Breast epithelium (tissue), 4 donors: ENCODE results near the gene MANSC1. TPM values are rescaled to one million over a fixed set of nuclear protein-coding genes. Genes with fewer than 3 reads are reported as not detected.

ENCODE experiments used
- DNase-seq, 2 donors: peaks; one replicate each; pipeline ENCODE4 v3.0.0-alpha.2; 2019; ENCODE audit warnings: low spot score in 2 of 2
- H3K27ac ChIP-seq, 2 donors: fragments of 200-600 bp; sonication (generic) in 1 of 2; one replicate each; pipeline ENCODE4 v1.5.1; 2016 to 2019; ENCODE audit warnings: mild to moderate bottlenecking in 1 of 2
- H3K27me3 ChIP-seq, 2 donors: fragments of 200-600 bp; sonication (generic) in 1 of 2; one replicate each; pipeline versions ENCODE4 v1.5.1 to v1.6.0; 2017 to 2019; ENCODE audit warnings: control low read depth in 1 of 2, mild to moderate bottlenecking in 1 of 2
- H3K36me3 ChIP-seq: fragments of 200-600 bp; one replicate; pipeline ENCODE4 v1.5.1; 2019
- H3K4me1 ChIP-seq, 2 donors: fragments of 200-600 bp; sonication (generic); one replicate each; pipeline ENCODE4 v1.5.1; 2016 to 2019; ENCODE audit warnings: control low read depth in 1 of 2
- H3K4me3 ChIP-seq, 3 donors: fragments of 200-600 bp; sonication (generic); 1 replicate in 2 of 3; 2 replicates in 1 of 3; pipeline ENCODE4 v1.5.1; 2016 to 2019; ENCODE audit warnings: mild to moderate bottlenecking in 3 of 3, moderate library complexity in 2 of 3
- H3K9me3 ChIP-seq, 2 donors: fragments of 200-600 bp; sonication (generic) in 1 of 2; one replicate each; pipeline ENCODE4 v1.5.1; 2016 to 2019; ENCODE audit warnings: control low read depth in 1 of 2
- POLR2A ChIP-seq: fragments of 450-650 bp; IDR thresholded peaks from one replicate; pipeline ENCODE4 v1.6.1; 2016; ENCODE audit warnings: antibody characterized with exemption, mild to moderate bottlenecking, moderate library complexity
- POLR2AphosphoS5 ChIP-seq, 3 donors: sonication (generic); formaldehyde crosslinking; IDR thresholded peaks; one replicate each; pipeline ENCODE4 v1.6.1; 2017; ENCODE audit warnings: antibody characterized with exemption in 3 of 3
- intact Hi-C: fragments of 100-400 bp; cut with DNase I; formaldehyde crosslinking; loops from one replicate; pipeline ENCODE4 v1.15.1; 2023; ENCODE audit warnings: low total_unique reads
- total RNA-seq, 3 donors: library from RNA; depleted of rRNA; stranded (reverse); fragments of >200 nt; gene quantifications; one replicate each; pipeline ENCODE4 v1.1.0, GENCODE V29; 2016
- TF ChIP-seq, protein P1 (sequence below), 3 donors: fragments of 450-650 bp; IDR thresholded peaks; one replicate each; pipeline ENCODE4 v1.5.1; 2016 to 2017; ENCODE audit warnings: antibody characterized with exemption in 3 of 3, mild to moderate bottlenecking in 3 of 3, moderate library complexity in 3 of 3

The MANSC1 gene
- total RNA-seq, 3 donors from 2014 or later = 16.3 to 24.9 (median 18.7) TPM

DNA sequence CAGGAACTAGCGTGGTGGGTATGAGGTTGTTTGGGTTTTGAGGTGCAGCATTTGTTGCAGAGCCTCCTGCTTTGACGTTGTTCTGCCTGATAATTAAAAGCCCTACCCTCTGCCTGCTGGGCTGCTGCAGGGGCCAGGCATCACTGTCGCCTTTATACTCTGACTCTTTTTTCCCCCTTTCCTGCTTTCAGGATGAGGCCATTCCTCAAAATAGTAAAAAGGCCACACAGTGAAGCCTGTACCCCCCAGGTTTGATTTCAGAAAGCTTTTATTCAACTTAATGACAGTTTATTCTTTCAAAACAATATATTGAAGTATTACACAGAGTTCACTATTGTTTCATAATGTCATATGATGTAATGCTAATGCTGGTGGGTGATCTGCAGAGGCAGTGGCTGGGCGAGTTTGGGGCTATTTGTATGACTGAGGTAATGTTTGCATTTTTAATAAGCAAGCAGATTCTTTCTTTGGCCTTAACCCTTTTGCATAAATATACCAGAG is 15.9 kb upstream of the MANSC1 start:
- Histone ChIP-seq H3K4me3 (no peak overlapping the region), H3K27ac (peak overlapping the region; percentile 44 to 46), H3K36me3 (no peaks in the 10 kb centered on the region), H3K9me3 (no peaks in the 10 kb centered on the region), H3K27me3 (no peaks in the 10 kb centered on the region), H3K4me1 (no peaks in the 10 kb centered on the region)
- intact Hi-C loops = no loop called here
- TF ChIP-seq, protein P1, sequence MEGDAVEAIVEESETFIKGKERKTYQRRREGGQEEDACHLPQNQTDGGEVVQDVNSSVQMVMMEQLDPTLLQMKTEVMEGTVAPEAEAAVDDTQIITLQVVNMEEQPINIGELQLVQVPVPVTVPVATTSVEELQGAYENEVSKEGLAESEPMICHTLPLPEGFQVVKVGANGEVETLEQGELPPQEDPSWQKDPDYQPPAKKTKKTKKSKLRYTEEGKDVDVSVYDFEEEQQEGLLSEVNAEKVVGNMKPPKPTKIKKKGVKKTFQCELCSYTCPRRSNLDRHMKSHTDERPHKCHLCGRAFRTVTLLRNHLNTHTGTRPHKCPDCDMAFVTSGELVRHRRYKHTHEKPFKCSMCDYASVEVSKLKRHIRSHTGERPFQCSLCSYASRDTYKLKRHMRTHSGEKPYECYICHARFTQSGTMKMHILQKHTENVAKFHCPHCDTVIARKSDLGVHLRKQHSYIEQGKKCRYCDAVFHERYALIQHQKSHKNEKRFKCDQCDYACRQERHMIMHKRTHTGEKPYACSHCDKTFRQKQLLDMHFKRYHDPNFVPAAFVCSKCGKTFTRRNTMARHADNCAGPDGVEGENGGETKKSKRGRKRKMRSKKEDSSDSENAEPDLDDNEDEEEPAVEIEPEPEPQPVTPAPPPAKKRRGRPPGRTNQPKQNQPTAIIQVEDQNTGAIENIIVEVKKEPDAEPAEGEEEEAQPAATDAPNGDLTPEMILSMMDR (IDR thresholded peaks at IDR 0.05) = no peak
- TF ChIP-seq POLR2AphosphoS5 (IDR thresholded peaks at IDR 0.05) (no peak), POLR2A (no peak)
- no peak for DNase-seq

DNA sequence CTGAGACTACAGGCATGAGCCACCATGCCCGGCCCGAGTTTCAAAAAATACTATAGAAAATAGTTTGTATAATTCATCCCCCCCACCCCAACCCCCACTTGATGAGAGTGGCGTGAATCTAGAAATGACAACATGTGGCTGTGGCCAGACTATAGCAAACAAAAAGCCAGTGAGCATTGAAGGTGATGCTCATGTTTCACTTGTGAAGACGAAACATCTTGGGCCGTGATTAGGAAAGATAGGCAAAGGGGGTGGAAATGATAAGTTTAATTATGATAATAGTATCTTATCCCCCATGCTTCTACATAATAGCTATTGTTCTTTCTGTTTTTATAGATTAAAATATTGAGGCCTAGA is 15.4 kb upstream of the MANSC1 start:
- Histone ChIP-seq H3K27ac (peak overlapping the region in 1 of 2 donors; percentile 44), H3K36me3 (no peaks in the 10 kb centered on the region), H3K27me3 (no peaks in the 10 kb centered on the region), H3K4me1 (no peaks in the 10 kb centered on the region), H3K4me3 (no peak overlapping the region), H3K9me3 (no peaks in the 10 kb centered on the region)
- no peak for TF ChIP-seq POLR2A
- TF ChIP-seq, protein P1 (IDR thresholded peaks at IDR 0.05) = no peak
- TF ChIP-seq POLR2AphosphoS5 (IDR thresholded peaks at IDR 0.05) = no peak
- intact Hi-C loops = no loop called here
- DNase-seq = no peak

DNA sequence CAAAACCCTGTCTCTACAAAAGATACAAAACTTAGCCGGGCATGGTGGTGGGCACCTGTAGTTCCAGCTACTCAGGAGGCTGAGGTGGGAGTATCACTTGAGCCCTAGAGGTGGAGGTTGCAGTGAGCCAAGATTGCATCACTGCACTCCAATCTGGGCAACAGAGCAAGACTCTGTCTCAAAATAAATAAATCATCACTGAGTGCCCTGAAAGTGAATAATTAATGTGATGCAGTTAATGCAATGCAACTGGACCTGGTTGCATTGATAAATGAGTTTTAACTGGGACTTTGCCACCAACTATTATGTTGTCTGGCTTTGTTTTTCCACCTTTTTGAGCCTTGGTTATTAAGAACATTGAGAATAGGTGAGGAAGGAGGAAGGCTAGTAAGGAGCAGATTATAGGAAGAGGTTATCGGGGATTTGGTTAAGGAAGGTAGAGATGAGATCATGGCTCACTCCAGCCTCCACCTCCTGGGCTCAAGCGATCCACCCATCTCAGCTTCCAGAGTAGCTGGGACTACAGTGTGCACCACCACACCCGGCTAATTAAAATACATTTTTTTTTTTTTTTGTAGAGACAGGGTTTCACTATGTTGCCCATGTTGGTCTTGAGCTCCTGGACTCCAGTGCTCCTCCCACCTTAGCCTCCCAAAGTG is 14.9 kb upstream of the MANSC1 start:
- DNase-seq = no peak
- Histone ChIP-seq H3K9me3 (no peaks in the 10 kb centered on the region), H3K27me3 (no peaks in the 10 kb centered on the region), H3K4me1 (no peaks in the 10 kb centered on the region), H3K36me3 (no peaks in the 10 kb centered on the region), H3K4me3 (no peak overlapping the region), H3K27ac (no peak overlapping the region)
- TF ChIP-seq POLR2A (no peak), POLR2AphosphoS5 (IDR thresholded peaks at IDR 0.05) (no peak)
- TF ChIP-seq, protein P1 (IDR thresholded peaks at IDR 0.05) = no peak
- intact Hi-C loops = no loop called here

DNA sequence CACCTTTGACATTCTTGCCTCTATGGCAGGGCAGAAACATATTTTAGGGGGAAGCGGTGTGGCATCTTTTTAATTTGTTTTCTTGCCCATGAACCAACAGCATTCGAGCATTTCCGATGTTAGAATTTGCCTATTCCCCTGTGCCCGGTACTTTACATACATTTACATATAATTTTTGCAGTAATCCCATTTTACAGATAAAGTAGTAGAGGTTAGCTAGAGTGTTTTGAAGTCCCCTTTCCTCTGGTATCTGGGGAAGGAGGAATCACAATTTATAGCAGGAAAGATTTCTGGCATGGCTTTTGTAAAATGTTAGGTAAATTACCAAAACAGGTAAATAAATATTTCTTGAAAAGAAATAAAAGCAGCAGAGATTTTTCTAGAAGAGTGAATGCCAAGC is 8.5 kb upstream of the MANSC1 start:
- Histone ChIP-seq H3K4me1 (peaks cover 0 to 8% of the 10 kb centered on the region in 2 donors), H3K36me3 (no peaks in the 10 kb centered on the region), H3K27ac (peak overlapping the region; percentile 97 to 98), H3K9me3 (no peaks in the 10 kb centered on the region), H3K27me3 (no peaks in the 10 kb centered on the region), H3K4me3 (peak overlapping the region in 2 of 3 donors; percentile 88 to 95)
- DNase-seq = no peak
- no peak for TF ChIP-seq POLR2AphosphoS5 (IDR thresholded peaks at IDR 0.05)
- no peak for TF ChIP-seq POLR2A
- TF ChIP-seq, protein P1 (IDR thresholded peaks at IDR 0.05) = no peak
- intact Hi-C loops = no loop called here

DNA sequence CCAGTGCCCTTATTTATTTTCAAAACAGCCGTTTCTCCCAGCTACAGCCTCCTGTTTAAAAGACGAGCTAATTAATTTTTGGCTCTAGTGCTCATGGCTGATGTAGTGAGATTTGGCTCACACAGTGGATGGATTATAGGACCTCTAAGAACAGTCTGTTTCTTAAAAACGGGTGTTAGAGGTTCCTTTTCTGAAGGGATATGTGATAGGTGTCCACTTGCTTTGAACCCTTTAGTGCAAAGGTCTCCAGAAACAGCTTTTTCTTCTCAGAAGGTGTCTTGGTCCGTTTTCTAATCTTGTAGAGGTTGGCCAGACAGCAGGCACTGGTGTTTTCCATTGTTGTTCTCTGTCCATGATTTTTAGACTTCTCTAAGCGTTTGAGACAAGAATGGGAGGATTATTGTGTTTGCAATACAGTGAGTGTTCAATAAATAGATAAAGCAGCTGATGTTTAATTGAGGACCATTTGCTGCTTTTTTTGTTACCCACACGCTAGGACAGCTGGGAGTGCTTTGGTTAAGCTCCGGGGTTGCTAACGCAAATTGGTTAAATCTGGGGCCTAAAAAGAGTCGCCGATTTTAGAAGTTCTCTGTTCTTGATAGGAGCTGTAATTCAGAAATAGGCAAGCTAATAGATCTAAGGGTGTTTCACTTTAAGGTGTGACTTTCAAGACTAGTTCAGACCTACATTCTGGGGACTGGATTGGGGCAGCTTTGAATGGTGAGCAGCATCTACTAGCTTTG is 7.8 kb upstream of the MANSC1 start:
- Histone ChIP-seq H3K4me1 (peaks cover 0 to 8% of the 10 kb centered on the region in 2 donors), H3K36me3 (no peaks in the 10 kb centered on the region), H3K27ac (peak overlapping the region; percentile 97 to 98), H3K4me3 (peak overlapping the region; percentile 88 to 95 (median 91)), H3K9me3 (no peaks in the 10 kb centered on the region), H3K27me3 (no peaks in the 10 kb centered on the region)
- TF ChIP-seq POLR2A (no peak), POLR2AphosphoS5 (IDR thresholded peaks at IDR 0.05) (no peak)
- TF ChIP-seq, protein P1 (IDR thresholded peaks at IDR 0.05) = no peak
- intact Hi-C loops = no loop called here
- no peak for DNase-seq
